EH (cell line): ENCODE data around the gene UPK3A.
"Not testable (repeated sequence)": the region's sequence is repeated elsewhere in the genome, so short reads cannot be mapped to it uniquely, and the experiment has no call there.

ENCODE experiments used
- DNase-seq: peaks from one replicate; pipeline ENCODE4 v3.0.0-alpha.2; 2015; ENCODE audit warnings: low read depth

Gene UPK3A

DNA sequence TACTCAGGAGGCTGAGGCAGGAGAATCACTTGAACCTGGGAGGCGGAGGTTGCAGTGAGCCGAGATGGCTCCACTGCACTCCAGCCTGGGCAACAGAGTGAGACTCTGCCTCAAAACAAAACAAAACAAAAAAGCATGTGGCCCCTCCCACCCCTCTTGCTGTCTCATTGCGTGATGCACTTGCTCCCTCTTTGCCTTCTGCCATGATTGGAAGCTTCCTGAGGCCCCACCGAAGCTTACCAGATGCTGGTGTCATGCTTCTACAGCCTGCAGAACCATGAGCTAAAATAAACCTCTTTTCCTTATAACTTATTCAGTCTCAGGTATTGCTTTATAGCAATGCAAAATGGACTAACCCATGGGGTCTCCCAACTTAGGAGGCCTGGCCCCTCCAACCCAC is 26.8 kb upstream of the UPK3A start:
- not testable (repeated sequence) for DNase-seq

- no peak for DNase-seq
Observed at GRCh38 chr22:45259754-45260394, 24.9 kb upstream of the UPK3A start.

GRCh38 chr22:45260395-45260759 is 24.4 kb upstream of the UPK3A start:
- not testable (repeated sequence) for DNase-seq

DNA sequence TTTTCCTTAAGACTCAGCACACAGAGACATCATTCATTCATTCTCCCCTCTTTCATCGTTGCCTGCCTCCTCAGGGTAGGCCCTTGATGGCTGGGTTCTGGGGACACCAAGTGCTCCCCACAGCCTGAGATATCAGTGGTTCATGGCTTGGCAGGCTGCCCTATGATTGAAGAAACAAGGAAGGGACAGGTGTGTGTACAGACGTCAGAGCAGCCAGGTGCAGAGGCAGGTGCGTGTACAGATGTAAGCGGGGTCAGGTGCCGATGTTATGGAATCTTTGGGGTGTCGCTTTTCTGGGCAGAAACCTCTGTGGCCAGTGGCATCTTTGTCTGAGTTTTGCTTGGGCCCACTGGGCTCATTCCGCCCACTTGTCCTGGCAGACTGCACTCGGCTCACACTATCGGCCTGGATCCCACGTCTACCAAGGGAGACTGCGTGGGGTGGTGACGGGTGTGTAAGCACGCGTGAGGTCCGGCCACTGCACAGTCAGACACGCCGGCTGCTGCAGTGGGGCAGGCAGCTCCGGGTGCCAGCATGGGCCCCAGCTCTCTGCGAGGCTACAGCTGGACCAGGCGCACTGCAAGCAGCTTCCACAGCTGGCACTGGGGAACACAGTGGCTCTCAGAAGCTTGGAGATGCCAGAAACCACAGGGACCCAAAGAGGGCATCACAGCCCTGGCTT is 23.2 kb upstream of the UPK3A start:
- DNase-seq: no peak

- DNase-seq: no peak
Observed at GRCh38 chr22:45262195-45262930, 22.4 kb upstream of the UPK3A start.

- no peak for DNase-seq
Observed at GRCh38 chr22:45262931-45263462, 21.8 kb upstream of the UPK3A start.

DNA sequence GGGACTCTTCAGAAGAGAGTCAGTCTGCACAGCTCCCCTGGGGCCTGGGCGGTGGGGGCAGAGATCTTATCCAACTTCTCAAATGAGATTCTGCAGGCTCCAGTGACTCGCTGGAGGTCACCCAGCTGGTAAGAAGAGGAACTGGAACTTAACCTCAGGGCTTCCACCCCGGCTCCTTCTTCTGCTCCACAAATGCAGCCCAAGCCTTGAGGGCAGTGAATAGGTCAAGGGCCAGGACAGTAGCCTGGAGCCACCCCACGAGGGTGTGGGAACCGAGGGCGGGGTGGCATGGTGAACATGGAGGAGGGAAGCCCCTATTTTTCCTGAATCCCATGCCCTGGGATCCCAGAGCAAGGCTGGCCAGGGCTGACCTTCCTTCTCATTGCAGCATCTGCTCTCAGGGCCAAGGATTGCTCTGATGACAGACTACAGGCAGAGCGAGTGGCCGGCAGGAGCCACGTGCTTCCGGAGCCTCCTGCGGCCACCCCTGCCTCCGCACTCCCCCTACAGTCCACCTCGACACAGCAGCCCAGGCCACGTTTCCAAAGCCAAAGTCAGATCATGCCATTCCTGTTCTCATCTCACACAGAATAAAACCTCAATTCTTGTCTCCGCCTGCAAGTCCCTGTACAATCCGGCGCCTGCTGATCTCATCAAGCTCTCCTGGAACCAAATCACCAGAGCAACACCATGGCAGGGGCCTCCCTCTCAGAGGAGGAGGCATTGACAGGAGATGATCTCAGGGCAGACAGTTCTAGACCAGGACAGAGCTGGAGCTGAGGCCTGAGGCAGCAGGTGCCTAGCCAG is 21.1 kb upstream of the UPK3A start:
- peak; percentile 86 for DNase-seq

DNA sequence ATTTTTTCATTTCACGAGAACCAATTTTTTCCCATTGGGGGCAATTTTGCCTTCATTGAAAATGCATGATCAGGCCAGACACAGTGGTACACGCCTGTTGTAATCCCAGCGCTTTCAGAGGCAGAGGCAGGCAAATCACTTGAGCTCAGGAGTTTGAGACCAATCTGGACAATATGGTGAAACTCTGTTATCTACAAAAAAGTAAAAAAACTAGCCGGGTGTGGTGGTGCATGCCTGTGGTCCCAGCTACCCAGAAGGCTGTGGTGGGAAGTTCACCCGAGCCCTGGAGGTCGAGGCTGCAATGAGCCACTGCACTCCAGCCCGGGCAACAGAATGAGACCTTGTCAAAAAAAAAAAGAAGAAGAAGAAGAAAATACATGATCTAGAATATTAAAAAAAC is 19.2 kb upstream of the UPK3A start:
- DNase-seq: no peak

DNA sequence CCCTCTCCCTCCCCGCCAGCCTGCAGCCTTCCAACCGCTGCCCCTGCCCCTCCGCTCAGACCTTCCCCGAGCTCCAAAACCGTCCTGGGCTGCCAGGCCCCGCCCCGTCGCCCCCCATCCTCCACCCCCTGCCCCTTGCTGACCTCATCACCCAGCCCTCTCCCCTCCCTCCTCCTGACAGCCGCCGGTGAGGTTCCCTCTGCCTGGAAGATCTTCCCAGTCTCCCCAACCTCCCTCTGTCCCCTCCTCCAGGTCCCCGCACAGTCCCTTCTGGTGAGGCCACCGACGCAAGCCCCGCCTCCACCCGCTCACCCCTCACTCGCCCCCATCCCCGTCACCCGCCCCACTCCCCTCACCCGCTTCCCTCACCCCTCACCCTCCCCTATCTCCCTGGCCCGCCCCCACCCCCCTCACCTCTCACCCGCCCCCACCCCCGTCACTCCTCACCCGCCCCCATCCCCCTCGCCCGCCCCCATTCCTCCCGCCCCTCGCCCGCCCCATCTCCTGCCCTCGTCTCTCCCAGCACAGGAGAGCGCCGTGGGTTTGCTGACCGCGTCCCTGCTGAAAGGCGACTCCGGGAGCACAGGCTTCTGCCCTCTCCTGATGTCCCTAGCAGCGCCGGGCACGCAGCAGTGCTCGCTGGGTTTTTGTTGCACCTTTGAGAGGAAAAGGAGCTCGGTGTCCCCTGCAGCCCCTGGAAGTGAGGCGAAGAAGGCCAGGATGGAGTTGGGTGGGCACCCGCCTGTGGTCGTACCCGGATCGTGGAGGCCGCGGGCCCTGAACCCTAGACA is 16.4 kb upstream of the UPK3A start:
- peak; percentile 36 for DNase-seq

DNA sequence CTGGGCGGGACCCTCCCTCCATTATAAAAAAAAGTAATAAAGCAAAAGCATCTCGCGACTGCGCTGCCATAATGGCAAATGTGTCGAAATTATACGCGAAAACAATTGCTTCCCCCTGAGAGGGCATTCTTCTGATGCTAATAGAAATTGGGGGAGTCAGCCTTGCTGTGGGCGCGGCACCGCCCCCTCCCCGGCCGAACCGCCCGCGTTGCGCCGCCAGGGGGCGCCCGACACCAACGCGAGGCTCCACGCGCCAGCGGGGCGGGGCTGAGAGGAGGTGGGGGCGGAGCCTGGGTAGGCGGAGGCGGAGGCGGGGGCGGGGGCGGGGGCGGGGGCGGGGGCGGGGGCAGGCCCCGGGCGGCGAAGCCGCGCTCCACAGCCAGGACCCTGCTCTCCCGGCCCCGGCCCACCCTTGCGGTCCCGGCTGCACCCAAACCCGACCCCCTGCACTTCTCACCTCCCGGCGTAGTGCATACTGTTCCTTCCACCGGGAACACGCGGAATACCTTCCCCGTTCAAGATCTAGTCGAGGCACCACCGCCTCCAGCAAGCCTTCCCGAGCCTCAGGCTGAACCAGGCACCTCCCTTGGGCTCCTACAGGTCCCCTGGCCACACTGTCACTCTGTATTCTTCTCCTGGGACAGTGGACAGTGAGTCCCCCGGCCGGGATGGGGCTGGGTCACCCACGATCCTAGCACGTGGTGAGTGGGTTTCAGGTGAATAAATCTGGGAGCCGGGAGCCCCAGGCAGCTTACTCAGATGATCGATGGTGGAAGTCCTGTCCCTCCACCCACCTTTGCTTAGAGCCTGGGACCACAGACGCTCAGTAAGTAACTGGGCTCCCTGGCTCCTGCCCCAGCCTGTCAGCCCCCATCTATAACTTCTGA is 15.5 kb upstream of the UPK3A start:
- DNase-seq: peak; percentile 69

GRCh38 chr22:45270095-45271020 is 14.4 kb upstream of the UPK3A start:
- no peak for DNase-seq

GRCh38 chr22:45271667-45272201 is 13.0 kb upstream of the UPK3A start:
- peak; percentile 66 for DNase-seq

GRCh38 chr22:45272498-45272897 is 12.3 kb upstream of the UPK3A start:
- no peak for DNase-seq

- DNase-seq: no peak
Observed at GRCh38 chr22:45273452-45274075, 11.2 kb upstream of the UPK3A start.

- DNase-seq: no peak
Observed at GRCh38 chr22:45276507-45277105, 8.1 kb upstream of the UPK3A start.

DNA sequence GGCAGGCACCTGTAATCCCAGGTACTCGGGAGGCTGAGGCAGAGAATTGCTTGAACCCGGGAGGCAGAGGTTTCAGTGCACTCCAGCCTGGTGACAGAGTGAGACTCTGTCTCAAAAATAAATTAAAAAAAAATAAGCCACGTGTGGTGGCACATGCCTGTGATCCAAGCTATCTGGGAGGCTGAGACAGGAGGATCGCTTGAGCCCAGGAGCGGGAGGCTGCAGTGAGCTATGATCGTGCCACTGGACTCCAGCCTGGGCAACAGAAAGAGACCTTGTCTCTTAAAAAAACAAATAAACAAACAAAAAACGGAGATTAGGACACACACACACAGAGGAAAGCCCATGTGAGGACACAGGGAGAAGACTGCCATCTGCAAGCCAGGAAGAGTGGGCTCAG is 7.0 kb upstream of the UPK3A start:
- DNase-seq: not testable (repeated sequence)

GRCh38 chr22:45278125-45278524 is 6.6 kb upstream of the UPK3A start:
- DNase-seq: no peak

GRCh38 chr22:45280587-45280980 is 4.2 kb upstream of the UPK3A start:
- no peak for DNase-seq
